HepG2 (cell line): ENCODE data around the gene ZNF217. TPM values are rescaled to one million over a fixed set of nuclear protein-coding genes. Genes with fewer than 3 reads are reported as not detected.

Source experiments
- CHCHD3 ChIP-seq: sonication (generic); formaldehyde crosslinking; IDR thresholded peaks from 2 replicates; pipeline ENCODE4 v1.8.0; 2022; ENCODE audit warnings: mild to moderate bottlenecking, missing genetic modification reagents, moderate library complexity
- FLYWCH1 ChIP-seq: sonication (generic); formaldehyde crosslinking; IDR thresholded peaks from 2 replicates; pipeline ENCODE4 v1.8.1; 2023; ENCODE audit warnings: mild to moderate bottlenecking, missing genetic modification reagents
- PCBP1 ChIP-seq: fragments of 200-400 bp; formaldehyde crosslinking; IDR thresholded peaks from 2 replicates; pipeline ENCODE4 v1.6.1; 2017; ENCODE audit warnings: mild to moderate bottlenecking, low read depth, low read length, borderline replicate concordance
- RBAK ChIP-seq: sonication (generic); formaldehyde crosslinking; IDR thresholded peaks from 2 replicates; pipeline ENCODE4 v1.5.1; 2020; ENCODE audit warnings: mild to moderate bottlenecking, missing genetic modification reagents
- RFX3 ChIP-seq: IDR thresholded peaks from 2 replicates; pipeline ENCODE4 v1.6.1; 2016; ENCODE audit warnings: missing biosample characterization, missing genetic modification reagents
- SMARCC2 ChIP-seq: fragments of 450-650 bp; IDR thresholded peaks from 2 replicates; pipeline ENCODE4 v1.6.1; 2017; ENCODE audit warnings: antibody characterized with exemption, mild to moderate bottlenecking
- SUZ12 ChIP-seq: fragments of 150-350 bp; IDR thresholded peaks from 2 replicates; pipeline ENCODE4 v1.6.1; 2014; ENCODE audit warnings: low read depth, low read length
- U2AF2 ChIP-seq: fragments of 200-400 bp; formaldehyde crosslinking; IDR thresholded peaks from 2 replicates; pipeline ENCODE4 v1.6.1; 2017; ENCODE audit warnings: low read depth, mild to moderate bottlenecking, low read length
- ZBTB8A ChIP-seq: sonication (generic); formaldehyde crosslinking; IDR thresholded peaks from 2 replicates; pipeline ENCODE4 v1.4.0; 2020; ENCODE audit warnings: mild to moderate bottlenecking, low read depth, missing genetic modification reagents, borderline replicate concordance
- ZNF101 ChIP-seq: sonication (generic); formaldehyde crosslinking; IDR thresholded peaks from 2 replicates; pipeline ENCODE4 v1.4.0; 2020; ENCODE audit warnings: mild to moderate bottlenecking, low read depth, missing genetic modification reagents, borderline replicate concordance
- ZNF12 ChIP-seq: sonication (generic); formaldehyde crosslinking; IDR thresholded peaks from 2 replicates; pipeline ENCODE4 v1.5.0; 2020; ENCODE audit warnings: missing genetic modification reagents
- ZNF383 ChIP-seq: sonication (generic); formaldehyde crosslinking; IDR thresholded peaks from 2 replicates; pipeline ENCODE4 v1.4.0; 2020; ENCODE audit warnings: missing genetic modification reagents, mild to moderate bottlenecking, borderline replicate concordance
- ZNF678 ChIP-seq: sonication (generic); formaldehyde crosslinking; IDR thresholded peaks from 2 replicates; pipeline ENCODE4 v1.4.0; 2020; ENCODE audit warnings: mild to moderate bottlenecking, missing genetic modification reagents
- ZNF749 ChIP-seq: sonication (generic); formaldehyde crosslinking; IDR thresholded peaks from 2 replicates; pipeline ENCODE4 v1.8.0; 2022; ENCODE audit warnings: mild to moderate bottlenecking, missing genetic modification reagents, moderate library complexity, borderline replicate concordance
- ZNF878 ChIP-seq: sonication (generic); formaldehyde crosslinking; IDR thresholded peaks from 2 replicates; pipeline ENCODE4 v1.8.1; 2023; ENCODE audit warnings: mild to moderate bottlenecking, missing genetic modification reagents, moderate library complexity
- ZNF883 ChIP-seq: sonication (generic); formaldehyde crosslinking; IDR thresholded peaks from 2 replicates; pipeline ENCODE4 v1.5.1; 2020; ENCODE audit warnings: mild to moderate bottlenecking, missing genetic modification reagents; ENCODE audit errors: not compliant biosample characterization
- polyA plus RNA-seq, 8 experiments: library from polyadenylated mRNA; depleted of rRNA in 3 of 8; stranded (reverse) in 7 of 8; unstranded in 1 of 8; fragments of >200 nt; fragmentation: Illumina TruSeq in 4 of 8; extraction: Trizol in 4 of 8; gene quantifications; 2 replicates each; pipeline versions ENCODE4 v1.2.1 to v1.2.3, GENCODE V29; 2011 to 2016; ENCODE audit warnings: low read depth in 4 of 8, missing spikeins in 1 of 8, mixed read lengths in 1 of 8; ENCODE audit not compliant: insufficient read depth in 1 of 8
- total RNA-seq, 5 experiments: library from RNA; depleted of rRNA; stranded (reverse); fragments of >200 nt; fragmentation: Illumina TruSeq; extraction: Trizol; gene quantifications; 2 replicates each; pipeline ENCODE4 v1.2.3, GENCODE V29; 2016; ENCODE audit warnings: low read depth in 1 of 5
- TF ChIP-seq, protein P1 (sequence below): sonication (generic); formaldehyde crosslinking; IDR thresholded peaks from 2 replicates; pipeline ENCODE4 v1.8.0; 2022; ENCODE audit warnings: mild to moderate bottlenecking, missing genetic modification reagents, borderline replicate concordance
- TF ChIP-seq, protein P2 (sequence below): sonication (generic); formaldehyde crosslinking; IDR thresholded peaks from 2 replicates; pipeline ENCODE4; 2020; ENCODE audit warnings: missing genetic modification reagents, mild to moderate bottlenecking, borderline replicate concordance
- TF ChIP-seq, protein P3 (sequence below): sonication (generic); formaldehyde crosslinking; IDR thresholded peaks from 2 replicates; pipeline ENCODE4 v1.4.0; 2020; ENCODE audit warnings: mild to moderate bottlenecking, missing genetic modification reagents, borderline replicate concordance
- TF ChIP-seq, protein P4 (sequence below), 2 experiments: sonication (generic) in 1 of 2; formaldehyde crosslinking in 1 of 2; IDR thresholded peaks; 2 replicates each; pipeline versions ENCODE4 v1.5.1 to v1.6.1; 2011 to 2020; ENCODE audit warnings: borderline replicate concordance in 1 of 2, low read depth in 1 of 2, low read length in 1 of 2, mild to moderate bottlenecking in 1 of 2, missing genetic modification reagents in 1 of 2, moderate library complexity in 1 of 2

The ZNF217 gene
- total and polyA plus RNA-seq, 2 of the 13 experiments (the other 11 are each of a cell fraction or from before 2014, with no cell fraction given): 22.3 to 29.8 TPM

GRCh38 chr20:53579581-53580375 is 13.9 kb downstream of the ZNF217 start (continued):
- TF ChIP-seq, protein P1, sequence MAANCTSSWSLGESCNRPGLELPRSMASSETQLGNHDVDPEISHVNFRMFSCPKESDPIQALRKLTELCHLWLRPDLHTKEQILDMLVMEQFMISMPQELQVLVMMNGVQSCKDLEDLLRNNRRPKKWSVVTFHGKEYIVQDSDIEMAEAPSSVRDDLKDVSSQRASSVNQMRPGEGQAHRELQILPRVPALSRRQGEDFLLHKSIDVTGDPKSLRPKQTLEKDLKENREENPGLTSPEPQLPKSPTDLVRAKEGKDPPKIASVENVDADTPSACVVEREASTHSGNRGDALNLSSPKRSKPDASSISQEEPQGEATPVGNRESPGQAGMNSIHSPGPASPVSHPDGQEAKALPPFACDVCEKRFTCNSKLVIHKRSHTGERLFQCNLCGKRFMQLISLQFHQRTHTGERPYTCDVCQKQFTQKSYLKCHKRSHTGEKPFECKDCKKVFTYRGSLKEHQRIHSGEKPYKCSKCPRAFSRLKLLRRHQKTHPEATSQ (CRISPR knock-in tag): peak; percentile 87; the same call in 1 of the 2 replicates
- no peak for TF ChIP-seq SMARCC2
- peak; percentile 95; the same call in 1 of the 2 replicates for TF ChIP-seq ZNF878 (CRISPR knock-in tag)
- TF ChIP-seq U2AF2: no peak
- TF ChIP-seq ZNF678 (CRISPR knock-in tag): no peak; the same call in 1 of the 2 replicates
- no peak for TF ChIP-seq SUZ12
- TF ChIP-seq, protein P2, sequence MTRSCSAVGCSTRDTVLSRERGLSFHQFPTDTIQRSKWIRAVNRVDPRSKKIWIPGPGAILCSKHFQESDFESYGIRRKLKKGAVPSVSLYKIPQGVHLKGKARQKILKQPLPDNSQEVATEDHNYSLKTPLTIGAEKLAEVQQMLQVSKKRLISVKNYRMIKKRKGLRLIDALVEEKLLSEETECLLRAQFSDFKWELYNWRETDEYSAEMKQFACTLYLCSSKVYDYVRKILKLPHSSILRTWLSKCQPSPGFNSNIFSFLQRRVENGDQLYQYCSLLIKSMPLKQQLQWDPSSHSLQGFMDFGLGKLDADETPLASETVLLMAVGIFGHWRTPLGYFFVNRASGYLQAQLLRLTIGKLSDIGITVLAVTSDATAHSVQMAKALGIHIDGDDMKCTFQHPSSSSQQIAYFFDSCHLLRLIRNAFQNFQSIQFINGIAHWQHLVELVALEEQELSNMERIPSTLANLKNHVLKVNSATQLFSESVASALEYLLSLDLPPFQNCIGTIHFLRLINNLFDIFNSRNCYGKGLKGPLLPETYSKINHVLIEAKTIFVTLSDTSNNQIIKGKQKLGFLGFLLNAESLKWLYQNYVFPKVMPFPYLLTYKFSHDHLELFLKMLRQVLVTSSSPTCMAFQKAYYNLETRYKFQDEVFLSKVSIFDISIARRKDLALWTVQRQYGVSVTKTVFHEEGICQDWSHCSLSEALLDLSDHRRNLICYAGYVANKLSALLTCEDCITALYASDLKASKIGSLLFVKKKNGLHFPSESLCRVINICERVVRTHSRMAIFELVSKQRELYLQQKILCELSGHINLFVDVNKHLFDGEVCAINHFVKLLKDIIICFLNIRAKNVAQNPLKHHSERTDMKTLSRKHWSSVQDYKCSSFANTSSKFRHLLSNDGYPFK (CRISPR knock-in tag): no peak
- no peak for TF ChIP-seq ZNF883 (CRISPR knock-in tag)
- TF ChIP-seq CHCHD3: no peak
- 0 out of 2 replicates have a peak, but pooled peaks have one; percentile 11 for TF ChIP-seq FLYWCH1
- peak; percentile 41; the same call in 1 of the 2 replicates for TF ChIP-seq RFX3 (CRISPR knock-in tag)
- no peak for TF ChIP-seq RBAK (CRISPR knock-in tag)
- TF ChIP-seq, protein P3, sequence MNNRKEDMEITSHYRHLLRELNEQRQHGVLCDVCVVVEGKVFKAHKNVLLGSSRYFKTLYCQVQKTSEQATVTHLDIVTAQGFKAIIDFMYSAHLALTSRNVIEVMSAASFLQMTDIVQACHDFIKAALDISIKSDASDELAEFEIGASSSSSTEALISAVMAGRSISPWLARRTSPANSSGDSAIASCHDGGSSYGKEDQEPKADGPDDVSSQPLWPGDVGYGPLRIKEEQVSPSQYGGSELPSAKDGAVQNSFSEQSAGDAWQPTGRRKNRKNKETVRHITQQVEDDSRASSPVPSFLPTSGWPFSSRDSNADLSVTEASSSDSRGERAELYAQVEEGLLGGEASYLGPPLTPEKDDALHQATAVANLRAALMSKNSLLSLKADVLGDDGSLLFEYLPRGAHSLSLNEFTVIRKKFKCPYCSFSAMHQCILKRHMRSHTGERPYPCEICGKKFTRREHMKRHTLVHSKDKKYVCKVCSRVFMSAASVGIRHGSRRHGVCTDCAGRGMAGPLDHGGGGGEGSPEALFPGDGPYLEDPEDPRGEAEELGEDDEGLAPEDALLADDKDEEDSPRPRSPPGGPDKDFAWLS (CRISPR knock-in tag): no peak
- no peak for TF ChIP-seq PCBP1
- TF ChIP-seq, protein P4, sequence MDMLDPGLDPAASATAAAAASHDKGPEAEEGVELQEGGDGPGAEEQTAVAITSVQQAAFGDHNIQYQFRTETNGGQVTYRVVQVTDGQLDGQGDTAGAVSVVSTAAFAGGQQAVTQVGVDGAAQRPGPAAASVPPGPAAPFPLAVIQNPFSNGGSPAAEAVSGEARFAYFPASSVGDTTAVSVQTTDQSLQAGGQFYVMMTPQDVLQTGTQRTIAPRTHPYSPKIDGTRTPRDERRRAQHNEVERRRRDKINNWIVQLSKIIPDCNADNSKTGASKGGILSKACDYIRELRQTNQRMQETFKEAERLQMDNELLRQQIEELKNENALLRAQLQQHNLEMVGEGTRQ (IDR thresholded peaks at IDR 0.05; ENCODE audit: low read depth, low read length): no peak
- TF ChIP-seq, protein P4 (CRISPR knock-in tag; IDR thresholded peaks at IDR 0.05; ENCODE audit: borderline replicate concordance): no peak
- TF ChIP-seq ZNF12 (CRISPR knock-in tag): peak; percentile 81; the same call in 1 of the 2 replicates
- no peak for TF ChIP-seq ZBTB8A
- no peak; the same call in 1 of the 2 replicates for TF ChIP-seq ZNF383
- peak; percentile 97 for TF ChIP-seq ZNF749
- no peak for TF ChIP-seq ZNF101 (CRISPR knock-in tag)
